GM21526 (cell line): ENCODE measurements around the gene GDPD4.

Experiments
- ATAC-seq: cut with Tn5 transposase; IDR thresholded peaks from one replicate; pipeline ENCODE4 v1.9.1; 2021; ENCODE audit warnings: moderate library complexity; ENCODE audit not compliant: unreplicated experiment, low FRiP score

The GDPD4 gene

GRCh38 chr11:77250881-77251640, 50.4 kb downstream of the GDPD4 start:
- ATAC-seq, result no peak

- ATAC-seq, result no peak
Measured at GRCh38 chr11:77249427-77249826, 52.1 kb downstream of the GDPD4 start.

GRCh38 chr11:77244277-77245027, 57.0 kb downstream of the GDPD4 start:
- ATAC-seq, result no peak

GRCh38 chr11:77236901-77237300, 64.6 kb downstream of the GDPD4 start:
- ATAC-seq, result no peak

- ATAC-seq, result no peak
Measured at GRCh38 chr11:77233011-77233410, 68.5 kb downstream of the GDPD4 start.

- no peak for ATAC-seq
Measured at GRCh38 chr11:77232242-77232641, 69.2 kb downstream of the GDPD4 start.

- no peak for ATAC-seq
Measured at GRCh38 chr11:77231800-77232199, 69.7 kb downstream of the GDPD4 start.

- no peak for ATAC-seq
Measured at GRCh38 chr11:77230878-77231605, 70.4 kb downstream of the GDPD4 start.

- ATAC-seq, result no peak
Measured at GRCh38 chr11:77223797-77224196, 77.7 kb downstream of the GDPD4 start.

GRCh38 chr11:77217156-77217555, 84.3 kb downstream of the GDPD4 start:
- ATAC-seq, result no peak

- no peak for ATAC-seq
Measured at GRCh38 chr11:77215106-77215505, 86.4 kb downstream of the GDPD4 start.

GRCh38 chr11:77214557-77214956, 86.9 kb downstream of the GDPD4 start:
- ATAC-seq, result no peak

- ATAC-seq, result no peak
Measured at GRCh38 chr11:77213589-77214428, 87.7 kb downstream of the GDPD4 start.

GRCh38 chr11:77213029-77213579, 88.4 kb downstream of the GDPD4 start:
- ATAC-seq, result no peak

GRCh38 chr11:77212314-77213007, 89.0 kb downstream of the GDPD4 start:
- ATAC-seq, result no peak

- no peak for ATAC-seq
Measured at GRCh38 chr11:77211594-77212251, 89.8 kb downstream of the GDPD4 start.

GRCh38 chr11:77211040-77211451, 90.4 kb downstream of the GDPD4 start:
- ATAC-seq, result no peak

GRCh38 chr11:77209663-77210062, 91.8 kb downstream of the GDPD4 start:
- no peak for ATAC-seq

- ATAC-seq, result no peak
Measured at GRCh38 chr11:77208535-77208934, 93.0 kb downstream of the GDPD4 start.
